IPS DF 19.7 (cell line): Measurements from ENCODE around the gene LAMTOR5.

Source experiments
- DNase-seq: peaks from one replicate; pipeline ENCODE4 v3.0.0-alpha.2; 2013; ENCODE audit warnings: low read depth, low spot score

Gene LAMTOR5

GRCh38 chr1:110390096-110390495, 17.4 kb downstream of the LAMTOR5 start:
- DNase-seq = no peak

- no peak for DNase-seq
Measured at GRCh38 chr1:110387048-110387754, 20.3 kb downstream of the LAMTOR5 start.

GRCh38 chr1:110385369-110385768, 22.1 kb downstream of the LAMTOR5 start:
- no peak for DNase-seq

GRCh38 chr1:110384581-110385321, 22.7 kb downstream of the LAMTOR5 start:
- DNase-seq = no peak

GRCh38 chr1:110383251-110383990, 24.1 kb downstream of the LAMTOR5 start:
- no peak for DNase-seq

GRCh38 chr1:110380672-110381283, 26.7 kb downstream of the LAMTOR5 start:
- DNase-seq = no peak

GRCh38 chr1:110375490-110375889, 32.0 kb downstream of the LAMTOR5 start:
- no peak for DNase-seq

GRCh38 chr1:110370827-110371226, 36.7 kb downstream of the LAMTOR5 start:
- no peak for DNase-seq

GRCh38 chr1:110364221-110364620, 43.3 kb downstream of the LAMTOR5 start:
- DNase-seq = no peak

- no peak for DNase-seq
Measured at GRCh38 chr1:110361856-110362255, 45.6 kb downstream of the LAMTOR5 start.

- no peak for DNase-seq
Measured at GRCh38 chr1:110360431-110360830, 47.1 kb downstream of the LAMTOR5 start.

GRCh38 chr1:110356379-110356778, 51.1 kb downstream of the LAMTOR5 start:
- DNase-seq = no peak

GRCh38 chr1:110355321-110355720, 52.2 kb downstream of the LAMTOR5 start:
- no peak for DNase-seq
